ENCODE measurements around the gene ARHGAP24.
"Not testable (repeated sequence)": the region's sequence is repeated elsewhere in the genome, so short reads cannot be mapped to it uniquely, and the experiment has no call there.

Gene ARHGAP24

DNA sequence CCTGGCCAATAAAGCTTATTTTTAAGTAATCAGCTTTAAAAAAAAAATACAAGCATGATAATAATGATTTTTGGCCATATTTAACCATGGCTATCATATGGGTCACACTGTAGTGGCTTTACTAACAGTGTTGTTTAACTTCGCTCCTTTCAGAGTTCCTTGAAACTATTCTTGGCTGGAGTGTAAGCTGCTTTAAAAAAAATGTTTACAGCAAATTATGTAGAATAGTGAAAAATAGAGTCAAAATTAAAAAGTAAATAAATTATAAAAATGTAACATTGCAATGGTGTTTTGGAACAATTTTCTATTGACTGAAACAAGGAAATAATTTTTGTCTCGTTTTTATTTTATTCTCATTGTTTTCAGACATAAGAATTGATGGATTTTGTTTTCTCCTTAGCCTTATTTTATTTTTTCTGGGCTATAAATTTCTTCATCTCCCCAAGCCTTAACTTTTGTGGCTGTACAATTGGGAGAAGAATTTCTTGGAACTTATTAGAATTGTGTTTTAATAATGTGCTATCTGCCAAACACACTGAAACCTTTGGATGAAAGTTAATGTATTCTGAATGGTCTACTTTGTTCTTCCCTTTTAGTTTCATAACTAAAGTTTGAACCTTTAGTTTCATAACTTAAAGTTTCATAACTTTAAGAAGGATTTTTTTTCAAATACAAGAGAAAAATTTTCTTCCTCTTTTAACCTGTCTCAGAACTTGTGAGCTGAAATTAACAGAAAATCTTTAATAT lies 182.0 kb downstream of the ARHGAP24 start:
- no peak for DNase-seq (ENCODE audit: low read depth)

DNA sequence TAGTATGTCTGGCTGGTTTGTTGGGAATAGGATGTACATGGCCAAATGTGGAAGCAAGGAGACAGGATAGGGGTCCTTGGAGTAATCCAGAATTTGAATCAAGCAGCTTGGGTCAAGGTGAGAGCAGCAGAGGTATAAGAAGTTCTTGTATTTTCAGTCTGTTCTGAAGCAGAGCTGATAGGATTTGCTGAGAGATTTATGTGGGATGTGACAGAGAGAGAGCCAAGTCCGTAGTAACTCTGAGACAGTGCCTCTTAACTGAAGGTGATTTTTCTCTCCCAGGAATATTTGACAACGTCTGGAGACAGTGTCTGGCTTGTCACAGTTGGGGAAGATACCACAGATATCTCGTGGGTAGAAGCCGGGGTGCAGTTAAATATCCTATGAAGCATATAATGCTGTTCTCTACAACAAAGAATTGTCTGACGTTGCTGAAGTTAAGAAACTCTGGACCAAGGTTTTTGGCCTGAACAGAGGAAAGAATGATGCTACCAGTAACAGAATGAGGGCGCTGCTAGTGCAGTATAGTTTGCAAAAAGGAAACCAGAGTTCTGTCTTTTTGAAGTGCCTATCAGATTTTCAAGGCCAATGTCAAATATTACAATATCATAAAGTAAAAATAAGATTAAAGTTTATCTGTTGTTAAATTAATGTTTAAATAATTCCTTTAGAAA lies 184.0 kb downstream of the ARHGAP24 start:
- DNase-seq (ENCODE audit: low read depth) = no peak

DNA sequence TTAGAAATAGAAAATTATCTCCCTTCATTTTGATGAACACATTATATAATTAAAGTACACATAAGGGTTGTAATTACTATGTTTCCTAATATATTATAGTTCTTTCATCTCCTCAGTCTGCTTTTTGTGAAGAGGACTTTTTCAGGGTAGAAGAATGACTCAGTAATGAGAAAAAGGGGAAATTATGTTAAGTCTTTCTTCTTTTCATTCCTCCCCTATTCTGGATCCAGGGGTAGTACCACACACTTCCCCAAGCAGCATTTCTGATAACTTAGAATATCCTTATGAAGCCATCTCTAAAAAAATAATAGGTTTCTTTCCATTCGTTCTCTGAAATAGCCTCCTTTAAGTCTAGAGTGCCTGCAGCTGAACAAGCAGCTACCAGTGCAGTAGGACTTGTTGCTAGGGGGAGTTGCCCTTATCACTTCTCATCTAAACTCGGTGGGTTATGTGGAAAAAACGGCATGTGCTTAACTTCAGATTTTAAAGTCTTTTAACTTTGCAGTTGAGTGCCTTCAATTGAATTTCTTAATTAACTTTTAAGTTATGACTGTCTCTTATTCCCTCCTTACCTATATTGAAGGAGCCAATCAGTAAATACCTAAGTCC lies 184.8 kb downstream of the ARHGAP24 start:
- no peak for DNase-seq (ENCODE audit: low read depth)

DNA sequence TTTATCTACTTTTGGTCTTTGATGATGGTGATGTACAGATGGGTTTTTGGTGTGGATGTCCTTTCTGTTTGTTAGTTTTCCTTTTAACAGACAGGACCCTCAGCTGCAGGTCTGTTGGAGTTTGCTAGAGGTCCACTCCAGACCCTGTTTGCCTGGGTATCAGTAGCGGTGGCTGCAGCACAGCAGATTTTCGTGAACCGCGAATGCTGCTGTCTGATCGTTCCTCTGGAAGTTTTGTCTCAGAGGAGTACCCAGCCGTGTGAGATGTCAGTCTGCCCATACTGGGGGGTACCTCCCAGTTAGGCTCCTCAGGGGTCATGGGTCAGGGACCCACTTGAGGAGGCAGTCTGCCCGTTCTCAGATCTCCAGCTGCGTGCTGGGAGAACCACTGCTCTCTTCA lies 191.7 kb downstream of the ARHGAP24 start:
- not testable (repeated sequence) for DNase-seq (ENCODE audit: low read depth)

DNA sequence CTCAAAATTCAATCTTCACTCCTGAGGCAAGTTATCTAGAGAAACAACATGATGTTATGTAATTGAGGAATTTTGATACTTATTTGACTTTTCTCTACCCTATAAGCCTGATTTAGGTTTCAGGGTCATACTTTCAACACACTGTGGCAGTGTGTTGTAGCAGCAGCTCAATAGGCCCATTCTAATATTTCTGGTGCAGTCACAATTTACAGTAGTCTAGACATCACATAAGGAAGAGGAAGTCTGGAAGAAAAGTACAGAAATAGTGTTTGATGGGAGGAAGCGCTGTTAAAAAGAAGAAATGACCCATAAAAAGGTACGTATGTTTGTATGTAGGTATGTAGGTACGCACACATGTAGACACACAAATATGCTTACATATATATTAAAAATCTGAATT lies 194.3 kb downstream of the ARHGAP24 start:
- no peak for DNase-seq (ENCODE audit: low read depth)

DNA sequence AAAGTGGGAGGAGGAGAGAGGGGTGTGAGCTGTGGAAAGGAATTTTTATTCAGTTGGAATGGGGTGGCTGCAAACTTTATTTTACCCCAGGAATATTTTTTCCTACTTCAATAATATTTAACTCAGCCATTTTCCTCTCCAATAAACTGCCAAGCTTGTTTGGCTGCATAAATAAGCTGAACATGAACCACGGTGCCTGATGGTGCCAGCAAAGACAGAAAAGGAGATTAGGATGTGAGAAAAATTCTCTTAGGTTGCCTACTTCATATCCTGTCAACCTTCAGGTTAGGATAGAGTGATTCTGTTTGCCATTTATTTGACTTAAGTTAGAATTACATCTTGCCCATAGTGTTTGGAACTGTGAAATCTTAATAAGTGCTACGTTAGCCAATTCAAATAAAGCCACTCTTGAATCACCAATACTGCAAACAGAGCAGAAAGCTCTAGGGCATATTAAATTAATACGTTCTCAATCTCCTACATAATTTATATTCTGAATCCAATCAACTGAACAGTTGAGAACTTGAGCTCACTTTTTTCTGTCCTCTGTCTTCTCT lies 195.1 kb downstream of the ARHGAP24 start:
- no peak for DNase-seq (ENCODE audit: low read depth)

DNA sequence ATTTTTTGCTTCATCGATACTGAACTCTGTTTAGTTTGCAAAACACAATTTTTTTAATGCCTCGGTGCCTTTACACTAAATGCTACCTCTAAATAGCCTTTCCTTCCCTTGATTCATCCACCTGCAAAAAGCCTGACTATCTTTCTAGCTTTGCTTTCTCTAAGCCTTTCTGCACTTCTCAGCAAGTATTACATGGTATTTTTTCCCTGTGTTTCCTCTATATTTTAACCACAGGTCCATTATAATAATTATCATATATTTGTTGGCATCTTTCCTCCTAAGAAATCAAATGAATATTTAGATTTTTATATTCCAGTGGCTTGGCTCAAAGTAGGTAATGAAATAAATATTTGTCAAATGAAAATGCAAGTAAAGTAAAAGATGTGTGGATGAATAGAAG lies 196.2 kb downstream of the ARHGAP24 start:
- no peak for DNase-seq (ENCODE audit: low read depth)

DNA sequence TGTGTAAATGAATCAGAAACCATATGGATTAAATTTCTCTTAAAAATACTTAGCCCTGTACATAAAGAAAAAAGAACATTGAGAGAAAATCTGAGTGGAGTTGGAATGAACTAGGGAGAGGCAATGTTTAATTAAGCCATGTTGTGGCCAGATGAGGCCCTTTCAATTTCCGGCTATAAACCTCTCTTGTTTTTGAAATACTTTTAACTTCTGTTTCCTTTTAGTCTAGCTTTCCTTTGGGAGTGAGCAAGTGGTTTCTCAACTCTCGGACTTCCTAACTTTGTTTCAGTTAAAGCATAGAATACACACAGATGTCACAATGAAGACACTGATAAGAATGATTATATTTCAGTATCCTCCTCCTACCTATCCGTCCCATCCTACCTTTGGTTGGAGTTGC lies 197.2 kb downstream of the ARHGAP24 start:
- no peak for DNase-seq (ENCODE audit: low read depth)

DNA sequence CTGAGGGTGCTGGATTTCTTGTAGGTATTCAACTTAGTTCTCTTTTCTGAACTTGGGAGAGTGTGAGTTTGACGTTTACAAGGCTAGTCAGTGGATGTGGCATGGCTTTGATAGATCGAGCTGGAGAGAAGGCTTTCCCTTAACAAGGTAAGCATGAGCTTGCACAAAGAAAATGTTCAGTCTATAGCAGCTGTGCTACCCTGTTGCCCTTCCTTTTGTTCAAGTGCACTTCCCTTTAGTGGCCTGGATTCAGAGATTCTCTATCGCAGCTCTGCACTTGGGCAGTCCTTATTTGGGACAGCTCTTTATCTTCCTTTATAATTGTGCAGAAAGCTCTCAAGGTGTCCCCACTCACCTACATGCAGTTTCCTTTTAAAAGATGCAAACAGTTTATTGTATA lies 198.0 kb downstream of the ARHGAP24 start:
- DNase-seq (ENCODE audit: low read depth) = peak; percentile 20

DNA sequence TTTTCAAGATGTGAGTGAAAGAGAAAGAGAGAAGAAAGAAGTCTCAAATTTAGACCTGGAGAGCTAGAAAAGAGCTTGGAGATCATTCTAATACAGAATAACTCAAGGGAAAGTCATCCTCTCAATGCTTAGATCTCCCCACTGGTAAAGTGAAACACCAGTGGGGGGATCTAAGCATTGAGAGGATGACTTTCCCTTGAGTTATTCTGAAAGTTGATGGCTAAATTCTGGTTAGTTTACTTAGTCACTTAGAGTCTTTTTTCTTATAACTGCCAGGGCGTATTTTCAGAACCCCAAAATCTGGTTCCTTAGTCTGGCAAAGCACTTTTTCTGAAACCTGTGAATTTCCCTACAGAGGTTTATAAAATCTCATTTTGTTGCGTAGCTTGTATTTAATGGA lies 198.6 kb downstream of the ARHGAP24 start:
- DNase-seq (ENCODE audit: low read depth) = no peak

DNA sequence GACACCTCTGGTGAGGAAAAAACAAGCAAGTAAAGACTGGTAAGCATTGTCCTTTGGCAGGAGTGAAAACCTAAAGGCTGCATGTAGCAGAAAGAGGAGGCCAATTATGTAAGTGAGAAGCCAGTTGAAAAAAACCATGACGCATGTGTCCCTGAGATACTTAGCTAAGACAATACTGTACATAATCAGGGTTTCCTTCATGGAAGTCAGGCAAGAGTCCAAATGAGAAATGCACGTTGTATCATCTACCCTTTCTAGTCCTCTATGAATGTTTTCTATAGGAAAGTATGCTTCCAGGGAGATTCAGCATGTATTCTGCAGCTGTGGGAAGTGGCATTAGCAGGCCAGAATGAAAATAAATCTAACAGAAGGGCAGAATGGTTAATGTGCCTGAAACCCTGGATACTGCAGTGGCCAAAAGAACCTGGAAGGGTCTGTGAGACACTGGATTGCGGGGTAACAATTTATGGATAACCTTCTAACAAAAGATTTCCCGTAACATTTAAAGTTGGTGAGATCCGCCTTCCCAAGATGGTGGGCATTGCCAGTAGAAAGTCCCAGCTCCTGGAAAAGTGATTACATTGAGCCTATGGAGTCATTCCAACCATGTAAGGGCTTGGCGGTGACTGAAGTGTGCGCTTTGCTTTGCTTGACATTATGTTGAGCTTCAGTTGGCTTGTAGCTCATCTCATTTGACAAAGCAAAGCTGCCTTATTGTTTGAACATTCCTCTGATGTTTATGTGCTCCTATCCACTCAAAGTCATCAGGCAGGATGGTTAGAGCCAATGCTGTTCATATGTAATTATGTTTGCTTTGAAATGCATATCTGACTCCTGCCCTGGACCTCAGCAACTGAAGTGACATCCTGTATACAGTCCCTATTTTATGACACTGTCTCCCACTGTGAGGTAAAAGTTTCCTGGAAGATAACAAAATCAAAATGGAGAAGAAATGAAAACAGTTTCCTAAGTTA lies 200.4 kb downstream of the ARHGAP24 start:
- DNase-seq (ENCODE audit: low read depth) = no peak

DNA sequence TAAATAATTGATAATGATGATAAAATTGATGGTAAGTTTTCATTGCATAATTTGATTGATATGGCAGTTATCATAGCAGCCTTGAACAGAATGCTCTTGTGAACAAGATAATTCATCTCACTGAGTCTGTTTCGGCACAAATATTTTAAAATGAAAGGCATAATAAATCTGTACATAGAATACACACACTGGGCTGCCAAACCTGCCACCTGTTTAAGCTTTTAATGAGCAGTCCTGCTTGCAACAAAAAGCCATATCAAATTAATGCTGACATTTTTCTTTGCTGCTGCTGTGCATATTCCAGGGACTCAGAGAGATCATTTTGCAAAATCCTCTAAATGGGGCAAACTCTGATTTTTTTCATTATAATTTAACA lies 201.1 kb downstream of the ARHGAP24 start:
- no peak for DNase-seq (ENCODE audit: low read depth)

DNA sequence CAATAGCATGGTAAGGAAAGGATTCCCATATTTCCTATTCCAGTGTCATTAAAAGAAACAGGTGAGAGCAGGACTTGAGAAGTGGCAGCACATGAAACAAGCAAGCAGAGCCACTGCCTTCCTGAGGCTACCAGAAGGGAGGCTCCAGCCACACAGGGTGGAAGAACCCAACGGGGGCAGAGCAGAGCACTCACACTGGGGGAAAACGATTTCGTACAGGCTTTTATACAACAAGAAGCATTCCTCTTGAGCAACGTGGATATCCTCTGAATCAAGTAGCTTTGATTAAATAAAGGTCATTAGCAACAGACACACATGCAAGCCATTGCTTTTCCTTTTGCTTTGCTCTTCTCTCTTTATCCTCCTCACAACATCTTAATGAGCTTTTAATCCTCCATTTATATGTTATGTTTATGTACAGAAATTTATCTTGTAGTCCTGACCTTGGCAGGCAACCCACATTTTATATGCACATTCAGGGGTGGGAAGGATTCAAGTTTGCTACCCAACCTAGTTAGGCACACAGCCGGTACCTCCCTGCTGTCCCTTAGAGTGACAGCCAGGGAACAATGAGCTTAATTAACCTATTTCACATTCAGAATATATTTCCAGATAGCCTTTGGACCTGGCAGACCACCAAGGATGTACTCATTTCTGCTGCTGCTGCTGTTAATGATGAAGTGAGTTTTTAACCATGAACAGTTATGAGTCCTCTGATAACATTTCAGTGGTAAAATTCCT lies 202.1 kb downstream of the ARHGAP24 start:
- no peak for DNase-seq (ENCODE audit: low read depth)

DNA sequence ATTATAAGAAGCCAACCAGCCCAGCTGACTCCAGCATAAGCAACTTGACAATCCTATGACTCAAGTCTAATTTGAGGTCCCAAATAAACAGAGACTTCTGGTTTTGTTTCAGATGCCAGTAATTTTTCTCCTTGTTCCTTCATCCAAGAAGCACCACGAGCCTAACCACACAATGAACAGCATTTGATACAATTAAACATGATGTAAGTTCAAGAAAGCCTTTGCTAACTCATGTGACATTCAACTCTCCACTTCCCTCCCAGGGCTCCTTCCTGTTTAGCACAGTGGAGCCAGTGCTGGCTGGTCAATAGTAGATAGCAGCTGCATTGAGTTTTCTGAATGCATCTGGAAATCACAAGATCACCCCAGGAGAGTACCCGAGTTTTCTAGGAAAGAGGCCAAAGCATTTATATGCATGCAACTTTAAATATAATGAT lies 206.3 kb downstream of the ARHGAP24 start:
- DNase-seq (ENCODE audit: low read depth) = peak; percentile 74

DNA sequence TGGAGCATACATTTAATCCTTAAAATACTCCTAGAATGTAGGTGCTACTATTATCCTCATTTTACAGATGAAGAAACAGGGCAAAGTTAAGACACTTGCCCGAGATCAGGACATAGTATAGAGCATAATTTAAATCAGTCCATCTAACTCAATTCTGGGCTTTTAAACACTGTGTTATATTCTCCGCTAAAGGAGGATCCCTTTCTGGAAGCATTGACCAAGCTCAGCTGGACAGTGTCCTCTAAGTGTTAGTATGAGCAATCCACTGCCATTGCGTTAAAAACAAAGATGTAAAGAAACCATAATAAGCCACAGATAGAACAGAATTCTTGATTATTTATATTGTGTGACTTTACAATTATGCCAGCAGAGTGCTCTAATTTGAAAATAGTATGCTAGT lies 207.0 kb downstream of the ARHGAP24 start:
- no peak for DNase-seq (ENCODE audit: low read depth)

DNA sequence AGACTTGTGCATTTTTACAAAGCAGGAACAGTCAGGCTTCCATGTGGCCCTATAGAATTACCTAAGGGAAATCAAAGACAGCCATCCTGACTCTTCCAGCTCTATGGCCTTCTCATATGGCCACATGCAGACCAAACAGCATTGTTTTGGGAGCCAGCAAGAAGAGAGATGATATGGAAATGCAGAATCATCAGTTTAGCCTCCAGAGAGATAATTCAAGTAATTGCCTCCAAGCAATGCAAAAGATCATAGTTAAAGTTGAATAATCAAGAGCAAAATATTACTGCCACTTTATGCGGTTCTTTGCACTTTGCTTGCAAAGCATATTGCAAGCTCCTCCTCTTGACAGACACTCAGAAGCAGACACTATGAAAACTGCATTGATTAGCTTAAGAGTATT lies 207.4 kb downstream of the ARHGAP24 start:
- DNase-seq (ENCODE audit: low read depth) = no peak

DNA sequence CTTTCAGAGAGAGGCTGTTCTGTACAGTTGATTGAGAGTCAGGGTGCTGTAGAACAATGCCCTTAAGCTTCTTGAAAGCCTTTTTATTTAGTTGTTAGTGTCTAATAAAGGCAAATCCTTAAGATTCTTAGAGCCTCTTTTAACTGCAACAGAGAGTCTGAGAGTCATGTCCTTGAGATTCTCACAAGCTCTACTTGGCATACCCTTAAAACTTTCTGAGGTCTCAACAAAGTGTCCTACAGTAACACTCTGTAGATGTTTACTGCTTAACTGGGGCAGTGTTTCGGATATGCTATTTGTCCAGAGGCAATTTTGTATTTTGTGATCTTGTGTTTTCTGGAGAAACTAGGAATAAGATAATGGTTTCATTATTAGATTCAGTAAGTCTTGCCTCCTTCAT lies 209.7 kb downstream of the ARHGAP24 start:
- DNase-seq (ENCODE audit: low read depth) = no peak

DNA sequence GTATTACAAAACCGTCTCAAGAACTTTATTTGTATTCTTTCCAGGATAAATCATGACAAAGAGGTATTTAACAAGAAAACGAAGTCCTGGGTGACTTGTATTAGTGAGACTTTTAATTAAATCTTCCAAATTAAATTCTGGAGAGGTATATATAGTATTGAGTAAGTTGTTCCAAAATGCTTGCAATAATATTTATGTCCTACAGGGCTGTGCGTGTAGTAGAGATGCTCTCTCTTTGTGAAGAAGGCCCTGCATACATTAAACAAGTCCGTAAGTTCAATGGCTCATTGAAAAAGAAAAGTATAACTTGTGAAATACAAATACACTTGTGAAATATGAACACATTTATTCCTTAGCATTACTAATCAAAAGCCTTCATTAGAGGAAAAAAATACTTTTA lies 211.4 kb downstream of the ARHGAP24 start:
- no peak for DNase-seq (ENCODE audit: low read depth)

DNA sequence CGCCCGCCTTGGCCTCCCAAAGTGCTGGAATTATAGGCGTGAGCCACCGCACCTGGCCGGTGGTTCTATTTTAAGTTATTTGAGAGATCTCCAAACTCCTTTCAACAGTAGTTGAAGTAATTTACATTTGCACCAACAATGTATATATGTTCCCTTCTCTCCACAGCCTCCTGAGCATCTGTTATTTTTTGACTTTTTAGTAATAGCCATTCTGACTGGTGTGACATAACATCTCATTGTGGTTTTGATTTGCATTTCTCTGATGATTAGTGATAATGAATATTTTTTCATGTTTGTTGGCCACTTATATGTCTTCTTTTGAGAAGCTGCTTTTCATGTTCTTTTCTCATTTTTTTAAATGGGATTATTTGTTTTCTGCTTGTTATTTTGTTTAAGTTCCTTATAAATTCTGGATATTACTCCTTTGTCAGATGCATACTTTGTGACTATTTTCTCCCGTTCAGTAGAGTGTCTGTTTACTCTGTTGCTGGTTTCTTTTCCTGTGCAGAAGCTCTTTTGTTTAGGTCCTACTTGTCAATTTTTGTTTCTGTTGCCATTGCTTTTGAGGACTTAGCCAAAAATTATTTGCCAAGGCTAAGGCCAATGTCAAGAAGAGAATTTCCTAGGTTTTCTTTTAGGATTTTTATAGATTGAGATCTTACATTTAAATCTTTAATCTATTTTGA lies 213.2 kb downstream of the ARHGAP24 start:
- DNase-seq (ENCODE audit: low read depth) = no peak

DNA sequence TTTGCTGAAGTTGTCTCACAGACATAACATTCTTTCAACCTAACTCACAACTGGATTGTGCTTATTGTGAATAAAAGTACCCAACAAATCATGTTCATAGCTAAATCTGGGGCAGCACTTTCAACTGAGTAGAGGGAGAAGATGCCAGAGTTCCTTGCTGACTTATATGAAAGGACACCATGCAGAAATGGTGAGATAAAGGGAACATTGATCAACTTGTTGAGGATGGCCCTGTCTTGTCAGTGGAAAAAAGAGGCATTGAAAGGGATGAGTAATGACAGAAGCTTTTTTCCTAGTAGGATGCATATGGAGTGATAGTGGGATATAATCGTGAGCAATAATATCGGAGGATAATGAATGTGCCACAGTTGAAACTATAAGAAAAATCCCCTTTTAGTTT lies 221.7 kb downstream of the ARHGAP24 start:
- no peak for DNase-seq (ENCODE audit: low read depth)

DNA sequence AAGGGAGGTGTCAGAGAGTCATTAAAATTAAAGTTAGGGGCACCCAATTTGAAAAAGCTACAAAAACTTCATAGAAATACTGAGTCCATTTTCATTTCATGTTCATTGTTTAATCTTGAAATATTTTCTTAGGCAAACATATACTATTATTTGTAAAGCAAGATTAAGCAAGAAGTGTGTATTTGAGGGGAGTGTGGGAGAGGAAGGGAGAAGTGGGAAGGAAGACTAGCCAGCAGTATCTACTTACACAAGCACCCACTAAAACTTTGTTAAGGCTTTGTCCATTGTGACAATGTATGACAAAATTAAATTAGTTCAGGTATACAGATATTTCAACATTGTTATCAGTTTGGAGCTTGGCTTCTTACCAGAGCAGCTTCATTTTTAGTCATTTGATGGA lies 222.9 kb downstream of the ARHGAP24 start:
- no peak for DNase-seq (ENCODE audit: low read depth)
